ENCODE measurements around the gene TSPAN14. TPM values are rescaled to one million over a fixed set of nuclear protein-coding genes. Genes with fewer than 3 reads are reported as not detected.

TSPAN14 gene
- total RNA-seq, 4 donors from 2014 or later: 123 to 163 (median 150) TPM

DNA sequence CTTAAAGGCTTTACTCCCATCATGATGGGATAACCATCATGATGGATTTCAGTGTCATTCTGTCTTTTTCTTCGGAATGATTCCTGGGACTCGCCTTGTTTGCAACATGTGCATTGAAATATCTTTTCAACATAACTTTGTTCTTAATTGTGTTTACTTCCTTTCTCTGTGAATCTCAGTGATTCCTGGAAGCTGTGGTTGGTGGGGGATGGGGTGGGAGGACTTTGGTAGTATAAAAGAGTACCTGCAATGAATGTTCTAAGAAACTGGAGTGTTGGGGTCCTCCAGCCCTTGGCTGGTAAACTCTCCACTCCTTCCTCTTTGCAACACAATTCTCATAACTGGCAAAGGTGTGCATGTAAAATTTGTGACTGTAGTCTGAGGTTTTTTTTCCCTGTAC lies 72.1 kb downstream of the TSPAN14 start:
- TF ChIP-seq, protein P1, sequence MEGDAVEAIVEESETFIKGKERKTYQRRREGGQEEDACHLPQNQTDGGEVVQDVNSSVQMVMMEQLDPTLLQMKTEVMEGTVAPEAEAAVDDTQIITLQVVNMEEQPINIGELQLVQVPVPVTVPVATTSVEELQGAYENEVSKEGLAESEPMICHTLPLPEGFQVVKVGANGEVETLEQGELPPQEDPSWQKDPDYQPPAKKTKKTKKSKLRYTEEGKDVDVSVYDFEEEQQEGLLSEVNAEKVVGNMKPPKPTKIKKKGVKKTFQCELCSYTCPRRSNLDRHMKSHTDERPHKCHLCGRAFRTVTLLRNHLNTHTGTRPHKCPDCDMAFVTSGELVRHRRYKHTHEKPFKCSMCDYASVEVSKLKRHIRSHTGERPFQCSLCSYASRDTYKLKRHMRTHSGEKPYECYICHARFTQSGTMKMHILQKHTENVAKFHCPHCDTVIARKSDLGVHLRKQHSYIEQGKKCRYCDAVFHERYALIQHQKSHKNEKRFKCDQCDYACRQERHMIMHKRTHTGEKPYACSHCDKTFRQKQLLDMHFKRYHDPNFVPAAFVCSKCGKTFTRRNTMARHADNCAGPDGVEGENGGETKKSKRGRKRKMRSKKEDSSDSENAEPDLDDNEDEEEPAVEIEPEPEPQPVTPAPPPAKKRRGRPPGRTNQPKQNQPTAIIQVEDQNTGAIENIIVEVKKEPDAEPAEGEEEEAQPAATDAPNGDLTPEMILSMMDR (IDR thresholded peaks at IDR 0.05): no peak
- no peak for TF ChIP-seq EP300 (IDR thresholded peaks at IDR 0.05)
- TF ChIP-seq POLR2A (IDR thresholded peaks at IDR 0.05): no peak
- WGBS, 2 donors: 81 to 84% methylated on average over 2 of the region's 2 CpGs
- H3K36me3 ChIP-seq: peaks cover 0 to 5% (median 0%) of the 10 kb centered on the region in 3 donors

DNA sequence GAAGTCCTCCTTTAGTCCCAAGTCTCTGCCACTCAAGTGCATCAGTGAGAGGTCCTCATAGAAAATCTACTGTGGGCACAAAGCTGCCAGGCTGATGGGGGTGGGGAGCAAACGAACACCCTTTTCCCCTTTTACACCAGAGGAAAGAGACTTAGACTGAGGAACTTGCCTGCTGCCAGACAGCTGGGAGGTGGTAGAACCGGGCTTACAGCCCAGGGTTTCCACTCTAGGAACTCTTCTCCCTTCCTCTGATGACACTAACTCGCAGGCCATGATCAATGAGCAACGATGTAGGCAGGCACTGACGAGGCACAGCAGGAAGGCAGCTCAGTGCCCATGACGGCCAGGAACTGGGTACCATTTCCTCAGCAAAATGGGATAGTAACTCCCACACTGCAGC lies 72.6 kb downstream of the TSPAN14 start:
- no peak overlapping the region for H3K27ac ChIP-seq
- 43 to 66% methylated on average over 6 of the region's 6 CpGs for WGBS, 2 donors
- DNase-seq (ENCODE audit: low spot score in 2 of 2): no peak
- H3K27me3 ChIP-seq: no peaks in the 10 kb centered on the region
- no peaks in the 10 kb centered on the region for H3K9me3 ChIP-seq
- H3K4me3 ChIP-seq: no peak overlapping the region
- no peaks in the 10 kb centered on the region for H3K36me3 ChIP-seq
- TF ChIP-seq POLR2A (IDR thresholded peaks at IDR 0.05) (no peak), EP300 (IDR thresholded peaks at IDR 0.05) (no peak)
- TF ChIP-seq, protein P1 (IDR thresholded peaks at IDR 0.05): no peak
- H3K4me1 ChIP-seq: peaks cover 0 to 13% (median 4%) of the 10 kb centered on the region in 4 donors

More for the DNA sequence above, 72.1 kb downstream of the TSPAN14 start:
- no peak for DNase-seq (ENCODE audit: low spot score in 2 of 2)
- Histone ChIP-seq H3K4me1 (peaks cover 0 to 13% (median 4%) of the 10 kb centered on the region in 4 donors), H3K27ac (no peak overlapping the region), H3K27me3 (no peaks in the 10 kb centered on the region), H3K9me3 (no peaks in the 10 kb centered on the region), H3K4me3 (no peak overlapping the region)

- no peak overlapping the region for H3K27ac ChIP-seq
- no peak for DNase-seq (ENCODE audit: low spot score in 2 of 2)
- no peak overlapping the region for H3K4me3 ChIP-seq
- H3K4me1 ChIP-seq: peaks cover 0 to 13% (median 4%) of the 10 kb centered on the region in 4 donors
- no peaks in the 10 kb centered on the region for H3K9me3 ChIP-seq
- WGBS, 2 donors: 90 to 95% methylated on average over 2 of the region's 2 CpGs
- no peak for TF ChIP-seq POLR2A (IDR thresholded peaks at IDR 0.05)
- H3K36me3 ChIP-seq: no peaks in the 10 kb centered on the region
- no peaks in the 10 kb centered on the region for H3K27me3 ChIP-seq
These were observed 74.1 kb downstream of the TSPAN14 start for GRCh38 chr10:80528185-80528700.

DNA sequence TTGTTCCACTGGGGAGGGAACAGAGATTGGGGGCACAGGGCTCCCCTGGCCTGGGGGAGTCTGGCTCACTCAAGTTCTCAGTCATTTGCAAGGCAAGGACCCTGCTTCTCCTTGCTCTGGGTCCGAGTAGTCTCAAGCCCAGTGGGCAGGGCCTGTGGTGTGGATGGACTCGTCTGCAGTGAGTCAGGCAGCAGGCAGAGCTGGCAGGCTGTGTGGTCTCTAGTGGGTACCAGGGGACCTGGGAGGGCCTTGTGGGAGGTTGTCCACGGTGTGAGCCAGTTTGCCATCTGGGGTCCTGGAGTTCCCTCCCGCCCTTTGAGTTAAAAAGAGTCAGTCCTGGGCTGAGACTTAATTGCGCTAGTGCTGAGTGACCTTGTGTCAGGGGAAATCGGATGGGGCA lies 74.8 kb downstream of the TSPAN14 start:
- no peak overlapping the region for H3K27ac ChIP-seq
- TF ChIP-seq EP300 (IDR thresholded peaks at IDR 0.05): no peak
- TF ChIP-seq POLR2A (IDR thresholded peaks at IDR 0.05): no peak
- TF ChIP-seq, protein P1 (IDR thresholded peaks at IDR 0.05): no peak
- DNase-seq (ENCODE audit: low spot score in 2 of 2): no peak
- no peaks in the 10 kb centered on the region for H3K27me3 ChIP-seq
- 62 to 73% methylated on average over 6 of the region's 6 CpGs for WGBS, 2 donors
- no peaks in the 10 kb centered on the region for H3K36me3 ChIP-seq
- H3K4me1 ChIP-seq: peaks cover 0 to 11% (median 4%) of the 10 kb centered on the region in 4 donors
- no peaks in the 10 kb centered on the region for H3K9me3 ChIP-seq
- H3K4me3 ChIP-seq: no peak overlapping the region

- Histone ChIP-seq H3K4me3 (no peak overlapping the region), H3K36me3 (no peaks in the 10 kb centered on the region), H3K27ac (no peak overlapping the region), H3K27me3 (no peaks in the 10 kb centered on the region), H3K9me3 (no peaks in the 10 kb centered on the region), H3K4me1 (peaks cover 0 to 6% (median 2%) of the 10 kb centered on the region in 4 donors)
- no peak for TF ChIP-seq EP300 (IDR thresholded peaks at IDR 0.05)
- TF ChIP-seq POLR2A (IDR thresholded peaks at IDR 0.05): no peak
- TF ChIP-seq, protein P1 (IDR thresholded peaks at IDR 0.05): no peak
- DNase-seq (ENCODE audit: low spot score in 2 of 2): no peak
- 65 to 80% methylated on average over 12 of the region's 12 CpGs for WGBS, 2 donors
These were observed 75.5 kb downstream of the TSPAN14 start for GRCh38 chr10:80529604-80530003.
